Measurements from ENCODE around the gene MAP9.

- no peak for TF ChIP-seq CTCF (IDR thresholded peaks at IDR 0.05)
- no peak for TF ChIP-seq EZH2 (IDR thresholded peaks at IDR 0.05; ENCODE audit: borderline replicate concordance, insufficient read depth, low read depth, low read length, poor library complexity, severe bottlenecking)
These were observed 11.4 kb upstream of the MAP9 start for GRCh38 chr4:155388162-155388561.

Data from B cell (primary cell).